Measurements from ENCODE around the gene GFRA1.

GRCh38 chr10:116115036-116115641, 157.9 kb downstream of the GFRA1 start:
- TF ChIP-seq CTCF (IDR thresholded peaks at IDR 0.05; ENCODE audit: low read length): no peak
- TF ChIP-seq EZH2 (IDR thresholded peaks at IDR 0.05; ENCODE audit: borderline replicate concordance, low read length): no peak

All from OCI-LY1 (cell line).